GM19351 (cell line): ENCODE data around the gene CD22.
"Not testable (repeated sequence)": the region's sequence is repeated elsewhere in the genome, so short reads cannot be mapped to it uniquely, and the experiment has no call there.

Source experiments
- ATAC-seq: cut with Tn5 transposase; IDR thresholded peaks from one replicate; pipeline ENCODE4 v1.9.1; 2021; ENCODE audit warnings: mild to moderate bottlenecking, moderate library complexity; ENCODE audit not compliant: unreplicated experiment

CD22 gene

GRCh38 chr19:35357867-35358573 is 29.0 kb downstream of the CD22 start, which contains the start of gene FFAR3:
TSS of gene FFAR3 (plus strand) at chr19:35358460. CDS start at chr19:35358891, 431 bp downstream.
- no peak for ATAC-seq

GRCh38 chr19:35358834-35359233 is 29.8 kb downstream of the CD22 start:
- not testable (repeated sequence) for ATAC-seq

GRCh38 chr19:35359395-35359794 is 30.4 kb downstream of the CD22 start:
- ATAC-seq: not testable (repeated sequence)

- not testable (repeated sequence) for ATAC-seq
Observed at GRCh38 chr19:35360081-35360480, 31.1 kb downstream of the CD22 start.

- ATAC-seq: no peak
Observed at GRCh38 chr19:35360880-35361420, 32.0 kb downstream of the CD22 start.

- ATAC-seq: no peak
Observed at GRCh38 chr19:35362261-35363000, 33.4 kb downstream of the CD22 start.

GRCh38 chr19:35363001-35363590 is 34.1 kb downstream of the CD22 start:
- no peak for ATAC-seq

- no peak for ATAC-seq
Observed at GRCh38 chr19:35363711-35364425, 34.9 kb downstream of the CD22 start.

GRCh38 chr19:35365303-35365702 is 36.3 kb downstream of the CD22 start:
- no peak for ATAC-seq

GRCh38 chr19:35368378-35368777 is 39.4 kb downstream of the CD22 start:
- ATAC-seq: no peak

- ATAC-seq: no peak
Observed at GRCh38 chr19:35369522-35369921, 40.5 kb downstream of the CD22 start.

- ATAC-seq: no peak
Observed at GRCh38 chr19:35370722-35371121, 41.7 kb downstream of the CD22 start, which contains the start of gene GPR42. TSS of gene GPR42 (plus strand) at chr19:35371068. CDS start at chr19:35371360, 292 bp downstream.

GRCh38 chr19:35373492-35373891 is 44.5 kb downstream of the CD22 start:
- ATAC-seq: no peak

GRCh38 chr19:35374031-35374430 is 45.0 kb downstream of the CD22 start:
- ATAC-seq: not testable (repeated sequence)

- no peak for ATAC-seq
Observed at GRCh38 chr19:35375505-35376307, 46.7 kb downstream of the CD22 start.

- ATAC-seq: no peak
Observed at GRCh38 chr19:35377656-35378055, 48.7 kb downstream of the CD22 start.

GRCh38 chr19:35378356-35378755 is 49.4 kb downstream of the CD22 start:
- ATAC-seq: no peak

GRCh38 chr19:35379545-35379944 is 50.6 kb downstream of the CD22 start:
- ATAC-seq: not testable (repeated sequence)

- no peak for ATAC-seq
Observed at GRCh38 chr19:35379992-35380391, 51.0 kb downstream of the CD22 start.
